GM18873 (cell line): ENCODE results near the gene SCUBE3.

Experiments used
- ATAC-seq: cut with Tn5 transposase; IDR thresholded peaks from one replicate; pipeline ENCODE4 v1.9.1; 2021; ENCODE audit warnings: mild to moderate bottlenecking, moderate library complexity, moderate number of reproducible peaks; ENCODE audit not compliant: unreplicated experiment, low FRiP score

The SCUBE3 gene

GRCh38 chr6:35296931-35297600 is 83.3 kb downstream of the SCUBE3 start:
- no peak for ATAC-seq

- ATAC-seq, result no peak
These were observed 84.1 kb downstream of the SCUBE3 start, which contains the start of gene DEF6 for GRCh38 chr6:35297601-35298481. DEF6 (plus strand) TSS chr6:35297818; CDS start chr6:35297857, 39 bp downstream.

- no peak for ATAC-seq
These were observed 84.9 kb downstream of the SCUBE3 start for GRCh38 chr6:35298625-35299140.

- ATAC-seq, result no peak
These were observed 85.9 kb downstream of the SCUBE3 start for GRCh38 chr6:35299674-35300073.

GRCh38 chr6:35300848-35301247 is 87.1 kb downstream of the SCUBE3 start:
- no peak for ATAC-seq
